ENCODE data around the gene NIPBL. TPM values are rescaled to one million over a fixed set of nuclear protein-coding genes. Genes with fewer than 3 reads are reported as not detected.

Gene NIPBL
- total RNA-seq, 1 experiment from 2014 or later = 124 TPM

DNA sequence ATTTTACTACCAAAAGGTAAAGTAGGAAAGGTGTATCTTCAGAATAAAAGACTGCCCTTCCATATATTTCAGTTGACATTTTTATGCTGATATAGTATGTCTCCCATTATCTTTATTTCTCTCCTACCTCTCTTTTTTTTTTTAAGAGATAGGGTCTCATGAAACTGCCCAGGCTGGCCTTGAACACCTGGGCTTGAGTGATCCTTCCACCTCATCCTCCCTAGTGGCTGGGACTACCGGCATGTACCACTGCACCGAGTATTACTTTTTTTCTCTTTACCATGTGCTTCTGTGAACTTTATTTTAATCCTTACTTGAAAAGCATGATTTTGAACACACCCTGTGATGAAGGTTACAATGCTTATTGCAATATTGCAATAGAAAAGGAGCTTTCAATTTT is 42.7 kb downstream of the NIPBL start:
- ChIA-PET POLR2A (ENCODE audit: unreplicated experiment) (no interaction called here), CTCF (interaction anchor here (0.6 kb wide), 1 partner anchor 26 kb away, joined by 3 read pairs; no protein-coding TSS in a partner anchor)
- Histone ChIP-seq H4K20me1 (ENCODE audit: insufficient read depth) (peaks cover 33% of the 10 kb centered on the region), H3K9me2 (ENCODE audit: insufficient read depth) (no peaks in the 10 kb centered on the region), H3K27ac (no peak overlapping the region), H3K79me2 (ENCODE audit: low read depth) (peaks cover 90% of the 10 kb centered on the region), H3K36me3 (ENCODE audit: low read depth) (peaks cover 3% of the 10 kb centered on the region; the same call in 1 of the 2 replicates), H3K4me3 (no peak overlapping the region), H3K27me3 (ENCODE audit: insufficient read depth, low read depth) (no peaks in the 10 kb centered on the region), H3K4me1 (replicated peaks; ENCODE audit: insufficient read depth) (no peaks in the 10 kb centered on the region), H2AFZ (no peak overlapping the region), H3F3A (ENCODE audit: insufficient read depth, low read depth) (no peaks in the 10 kb centered on the region), H3K9me3 (ENCODE audit: insufficient read depth, low read depth) (0 out of 2 replicates have a peak, but pooled peaks cover 3% of the 10 kb centered on the region), H3K4me2 (no peak overlapping the region)
- TF ChIP-seq EZH2 (IDR thresholded peaks at IDR 0.05; ENCODE audit: low read depth) = no peak
- TF ChIP-seq CTCF (conservative IDR thresholded peaks at IDR 0.05) = no peak
- BruUV-seq (replicated peaks) = no TSS peak
- intact Hi-C loops (cut with micrococcal nuclease; ENCODE audit: unreplicated experiment) = no loop called here
- no peak for DNase-seq

- ChIA-PET CTCF (no interaction called here), POLR2A (ENCODE audit: unreplicated experiment) (no interaction called here)
- H3K36me3 ChIP-seq (ENCODE audit: low read depth) = peaks cover 3% of the 10 kb centered on the region; the same call in 1 of the 2 replicates
- peaks cover 90% of the 10 kb centered on the region for H3K79me2 ChIP-seq (ENCODE audit: low read depth)
- DNase-seq = no peak
- H3K9me2 ChIP-seq (ENCODE audit: insufficient read depth) = no peaks in the 10 kb centered on the region
- no peaks in the 10 kb centered on the region for H3K4me1 ChIP-seq (replicated peaks; ENCODE audit: insufficient read depth)
- no TSS peak for BruUV-seq (replicated peaks)
- no peak overlapping the region for H3K4me3 ChIP-seq
- H3K9me3 ChIP-seq (ENCODE audit: insufficient read depth, low read depth) = 0 out of 2 replicates have a peak, but pooled peaks cover 3% of the 10 kb centered on the region
- H4K20me1 ChIP-seq (ENCODE audit: insufficient read depth) = peaks cover 37% of the 10 kb centered on the region
- no peak overlapping the region for H3K27ac ChIP-seq
- intact Hi-C loops (cut with micrococcal nuclease; ENCODE audit: unreplicated experiment) = no loop called here
- H3K4me2 ChIP-seq = no peak overlapping the region
- H2AFZ ChIP-seq = no peak overlapping the region
- TF ChIP-seq CTCF (conservative IDR thresholded peaks at IDR 0.05) (no peak), EZH2 (IDR thresholded peaks at IDR 0.05; ENCODE audit: low read depth) (no peak)
- H3K27me3 ChIP-seq (ENCODE audit: insufficient read depth, low read depth) = no peaks in the 10 kb centered on the region
- no peaks in the 10 kb centered on the region for H3F3A ChIP-seq (ENCODE audit: insufficient read depth, low read depth)
Observed at GRCh38 chr5:36919650-36920049, 43.1 kb downstream of the NIPBL start.

- CTCF ChIA-PET = no interaction called here
Observed at GRCh38 chr5:36928947-36929346, 52.4 kb downstream of the NIPBL start.

More at GRCh38 chr5:36928947-36929346, 52.4 kb downstream of the NIPBL start:
- no peaks in the 10 kb centered on the region for H3K36me3 ChIP-seq (ENCODE audit: low read depth)
- H3K79me2 ChIP-seq (ENCODE audit: low read depth) = peaks cover 99% of the 10 kb centered on the region
- H3K9me3 ChIP-seq (ENCODE audit: insufficient read depth, low read depth) = no peaks in the 10 kb centered on the region
- intact Hi-C loops (cut with micrococcal nuclease; ENCODE audit: unreplicated experiment) = loop anchor here (1.0 to 5.0 kb wide), 2 partner anchors 11 to 182 kb away; no protein-coding TSS in a partner anchor
- BruUV-seq (replicated peaks) = no TSS peak
- peaks cover 15% of the 10 kb centered on the region; the same call in 1 of the 2 replicates for H3F3A ChIP-seq (ENCODE audit: insufficient read depth, low read depth)
- H3K4me1 ChIP-seq (replicated peaks; ENCODE audit: insufficient read depth) = peaks cover 18% of the 10 kb centered on the region
- H3K4me3 ChIP-seq = no peak overlapping the region
- TF ChIP-seq CTCF (conservative IDR thresholded peaks at IDR 0.05) = no peak
- no peak for TF ChIP-seq EZH2 (IDR thresholded peaks at IDR 0.05; ENCODE audit: low read depth)
- no peak overlapping the region for H2AFZ ChIP-seq
- H4K20me1 ChIP-seq (ENCODE audit: insufficient read depth) = peaks cover 51% of the 10 kb centered on the region
- H3K27ac ChIP-seq = peak overlapping the region; percentile 69
- POLR2A ChIA-PET (ENCODE audit: unreplicated experiment) = interaction anchor here (0.7 kb wide), 1 partner anchor 343 kb away, joined by 6 read pairs; no protein-coding TSS in a partner anchor
- H3K4me2 ChIP-seq = peak overlapping the region; percentile 24; the same call in 1 of the 2 replicates
- H3K27me3 ChIP-seq (ENCODE audit: insufficient read depth, low read depth) = no peaks in the 10 kb centered on the region
- DNase-seq = peak in 1 of 2 experiments; percentile 80
- H3K9me2 ChIP-seq (ENCODE audit: insufficient read depth) = no peaks in the 10 kb centered on the region
